Chondrocyte (in vitro differentiated cells): ENCODE measurements around the gene DSCAM. TPM values are rescaled to one million over a fixed set of nuclear protein-coding genes. Genes with fewer than 3 reads are reported as not detected.

Experiments used
- DNase-seq: peaks from one replicate; pipeline ENCODE4 v3.0.0; 2021; ENCODE audit warnings: mixed read lengths, low spot score
- H3K27ac Mint-ChIP-seq: one replicate; pipeline ENCODE4 v1.8.0; 2021; ENCODE audit warnings: mild to moderate bottlenecking, moderate library complexity, mixed read lengths; ENCODE audit not compliant: unreplicated experiment
- H3K27me3 Mint-ChIP-seq: 2 replicates; pipeline ENCODE4 v1.8.0; 2021; ENCODE audit warnings: low read depth, mixed read lengths
- H3K36me3 Mint-ChIP-seq: 2 replicates; pipeline ENCODE4 v1.8.0; 2021; ENCODE audit warnings: low read depth, mixed read lengths
- H3K4me1 Mint-ChIP-seq: 2 replicates; pipeline ENCODE4 v1.8.0; 2021; ENCODE audit warnings: low read depth, mild to moderate bottlenecking, mixed read lengths
- H3K4me3 Mint-ChIP-seq: one replicate; pipeline ENCODE4 v1.8.0; 2021; ENCODE audit warnings: mild to moderate bottlenecking, moderate library complexity, mixed read lengths; ENCODE audit not compliant: unreplicated experiment
- H3K9me3 Mint-ChIP-seq: 2 replicates; pipeline ENCODE4 v1.8.0; 2021; ENCODE audit warnings: low read depth, mixed read lengths
- total RNA-seq: library from RNA; stranded (reverse); gene quantifications from 3 replicates; pipeline ENCODE4 v1.2.1, GENCODE V29; 2021
- TF ChIP-seq, protein P1 (sequence below): fragments of 200-600 bp; sonication (generic); IDR thresholded peaks from 2 replicates; pipeline ENCODE4 v1.5.0; 2021; ENCODE audit warnings: antibody characterized with exemption, mild to moderate bottlenecking, moderate library complexity

DSCAM gene
- total RNA-seq, 1 donor from 2014 or later = not detected

DNA sequence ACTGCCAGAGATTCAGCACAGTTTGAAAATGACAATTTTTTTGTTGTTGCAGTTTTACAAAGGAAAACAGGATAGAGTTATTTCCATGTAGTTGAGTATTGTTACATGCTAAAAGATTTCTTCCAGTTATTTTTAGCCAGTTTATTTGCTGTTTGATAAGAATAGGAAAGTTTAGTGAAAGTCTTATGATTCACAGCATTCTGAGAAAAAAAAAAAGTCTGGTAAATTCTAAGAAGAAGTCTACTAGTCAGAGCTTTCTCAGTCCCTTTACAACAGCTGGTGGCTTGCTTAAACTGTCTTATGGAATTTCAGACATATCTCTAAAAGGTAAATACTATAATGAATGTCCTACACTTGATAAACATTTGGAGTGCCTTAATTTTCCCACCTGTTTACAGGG lies 341.7 kb downstream of the DSCAM start:
- Mint-ChIP-seq H3K27me3 (no peaks in the 10 kb centered on the region), H3K27ac (no peak overlapping the region), H3K4me1 (peaks cover 5% of the 10 kb centered on the region), H3K36me3 (no peaks in the 10 kb centered on the region), H3K9me3 (peaks cover 3% of the 10 kb centered on the region), H3K4me3 (no peak overlapping the region)
- TF ChIP-seq, protein P1, sequence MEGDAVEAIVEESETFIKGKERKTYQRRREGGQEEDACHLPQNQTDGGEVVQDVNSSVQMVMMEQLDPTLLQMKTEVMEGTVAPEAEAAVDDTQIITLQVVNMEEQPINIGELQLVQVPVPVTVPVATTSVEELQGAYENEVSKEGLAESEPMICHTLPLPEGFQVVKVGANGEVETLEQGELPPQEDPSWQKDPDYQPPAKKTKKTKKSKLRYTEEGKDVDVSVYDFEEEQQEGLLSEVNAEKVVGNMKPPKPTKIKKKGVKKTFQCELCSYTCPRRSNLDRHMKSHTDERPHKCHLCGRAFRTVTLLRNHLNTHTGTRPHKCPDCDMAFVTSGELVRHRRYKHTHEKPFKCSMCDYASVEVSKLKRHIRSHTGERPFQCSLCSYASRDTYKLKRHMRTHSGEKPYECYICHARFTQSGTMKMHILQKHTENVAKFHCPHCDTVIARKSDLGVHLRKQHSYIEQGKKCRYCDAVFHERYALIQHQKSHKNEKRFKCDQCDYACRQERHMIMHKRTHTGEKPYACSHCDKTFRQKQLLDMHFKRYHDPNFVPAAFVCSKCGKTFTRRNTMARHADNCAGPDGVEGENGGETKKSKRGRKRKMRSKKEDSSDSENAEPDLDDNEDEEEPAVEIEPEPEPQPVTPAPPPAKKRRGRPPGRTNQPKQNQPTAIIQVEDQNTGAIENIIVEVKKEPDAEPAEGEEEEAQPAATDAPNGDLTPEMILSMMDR = no peak
- no peak for DNase-seq

DNA sequence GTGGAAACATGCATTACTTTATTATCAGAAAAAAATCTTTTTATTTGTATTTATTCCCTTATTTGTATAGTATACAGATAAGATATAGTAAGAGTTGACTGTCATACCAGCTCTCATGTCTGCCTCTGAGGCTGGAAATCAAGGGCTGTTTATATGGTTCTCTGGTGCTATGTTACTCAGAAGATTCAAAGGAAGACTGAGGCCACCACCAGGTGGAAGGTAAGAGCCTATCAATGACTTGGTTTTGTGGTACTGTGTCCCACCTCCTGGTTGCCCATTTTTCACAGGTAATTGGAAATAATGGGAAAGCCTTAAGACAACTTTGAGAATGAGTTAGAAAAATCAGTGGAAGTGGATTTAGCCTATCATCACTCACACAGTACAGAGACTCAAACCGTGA lies 342.1 kb downstream of the DSCAM start:
- H3K9me3 Mint-ChIP-seq = peaks cover 3% of the 10 kb centered on the region
- H3K4me1 Mint-ChIP-seq = peaks cover 5% of the 10 kb centered on the region
- TF ChIP-seq, protein P1 = no peak
- no peaks in the 10 kb centered on the region for H3K27me3 Mint-ChIP-seq
- no peak overlapping the region for H3K27ac Mint-ChIP-seq
- H3K4me3 Mint-ChIP-seq = no peak overlapping the region
- no peak for DNase-seq
- no peaks in the 10 kb centered on the region for H3K36me3 Mint-ChIP-seq

GRCh38 chr21:40496116-40496515 lies 350.8 kb downstream of the DSCAM start:
- H3K4me3 Mint-ChIP-seq = no peak overlapping the region
- DNase-seq = no peak
- no peaks in the 10 kb centered on the region for H3K36me3 Mint-ChIP-seq
- peaks cover 29% of the 10 kb centered on the region for H3K9me3 Mint-ChIP-seq
- TF ChIP-seq, protein P1 = no peak
- no peak overlapping the region for H3K27ac Mint-ChIP-seq
- no peaks in the 10 kb centered on the region for H3K4me1 Mint-ChIP-seq
- no peaks in the 10 kb centered on the region for H3K27me3 Mint-ChIP-seq

DNA sequence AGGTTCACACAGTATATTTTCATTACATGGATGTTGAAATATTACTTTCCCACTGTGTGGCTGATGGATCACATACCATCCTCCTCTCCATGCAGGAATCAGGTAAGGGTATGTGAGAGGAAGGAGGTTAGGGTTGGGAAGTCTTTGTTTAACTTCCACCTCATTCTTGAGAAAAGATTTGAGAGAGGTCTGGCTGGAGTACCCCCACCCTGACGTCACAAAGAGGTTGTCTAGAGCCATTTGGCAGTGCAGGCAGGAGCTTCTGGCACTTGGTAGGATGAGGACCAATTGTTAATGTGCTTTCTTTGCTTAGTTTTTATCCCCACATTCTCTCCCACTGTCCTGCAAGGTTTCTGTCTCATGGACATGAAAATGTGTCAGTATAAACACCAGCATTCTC lies 356.6 kb downstream of the DSCAM start:
- TF ChIP-seq, protein P1 = no peak
- H3K4me1 Mint-ChIP-seq = no peaks in the 10 kb centered on the region
- peaks cover 32% of the 10 kb centered on the region for H3K9me3 Mint-ChIP-seq
- DNase-seq = no peak
- no peak overlapping the region for H3K4me3 Mint-ChIP-seq
- H3K27me3 Mint-ChIP-seq = no peaks in the 10 kb centered on the region
- H3K36me3 Mint-ChIP-seq = no peaks in the 10 kb centered on the region
- H3K27ac Mint-ChIP-seq = no peak overlapping the region

DNA sequence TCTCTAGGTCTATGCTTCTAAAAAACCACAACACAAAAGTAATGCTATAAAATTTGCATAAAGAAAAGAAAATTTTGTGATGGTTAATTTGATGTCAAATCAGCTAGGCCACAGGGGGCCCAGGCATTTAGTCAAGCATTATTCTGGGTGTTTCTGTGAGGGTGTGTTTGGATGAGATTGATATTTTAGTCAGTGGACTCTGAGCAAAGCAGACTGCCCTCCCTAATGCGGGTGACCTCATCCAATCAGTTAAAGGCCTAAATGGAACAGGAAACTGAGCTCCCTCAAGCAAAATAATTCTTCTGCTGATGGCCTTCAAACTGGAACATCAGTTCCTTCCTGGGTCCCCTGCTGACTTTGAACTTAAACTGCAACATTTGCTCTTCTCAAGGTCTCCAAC lies 358.0 kb downstream of the DSCAM start:
- no peaks in the 10 kb centered on the region for H3K36me3 Mint-ChIP-seq
- no peak for DNase-seq
- H3K9me3 Mint-ChIP-seq = peaks cover 27% of the 10 kb centered on the region
- H3K4me1 Mint-ChIP-seq = no peaks in the 10 kb centered on the region
- H3K27ac Mint-ChIP-seq = no peak overlapping the region
- H3K4me3 Mint-ChIP-seq = no peak overlapping the region
- TF ChIP-seq, protein P1 = no peak
- no peaks in the 10 kb centered on the region for H3K27me3 Mint-ChIP-seq
